ENCODE data around the gene STK4.

Gene STK4

DNA sequence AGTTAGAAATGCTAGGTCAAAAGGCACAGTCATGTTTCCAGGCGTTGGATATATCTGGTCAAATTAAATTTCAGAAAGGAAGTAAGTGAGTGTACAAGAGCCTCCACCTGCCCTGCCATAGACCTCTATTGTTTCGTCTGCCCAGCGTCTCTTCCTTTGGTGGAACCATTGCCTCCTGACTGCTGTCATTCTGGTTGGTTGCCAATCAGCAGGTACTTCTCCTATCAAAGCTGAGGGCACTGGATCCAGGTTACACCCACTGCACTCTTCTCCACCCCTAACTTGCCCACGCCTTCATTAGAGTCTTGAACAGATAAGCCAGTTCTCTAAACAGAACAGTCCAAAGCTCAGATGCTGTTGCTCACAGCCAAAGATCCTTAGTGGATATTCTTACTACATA, 151.3 kb downstream of the STK4 start:
- DNase-seq = no peak

DNA sequence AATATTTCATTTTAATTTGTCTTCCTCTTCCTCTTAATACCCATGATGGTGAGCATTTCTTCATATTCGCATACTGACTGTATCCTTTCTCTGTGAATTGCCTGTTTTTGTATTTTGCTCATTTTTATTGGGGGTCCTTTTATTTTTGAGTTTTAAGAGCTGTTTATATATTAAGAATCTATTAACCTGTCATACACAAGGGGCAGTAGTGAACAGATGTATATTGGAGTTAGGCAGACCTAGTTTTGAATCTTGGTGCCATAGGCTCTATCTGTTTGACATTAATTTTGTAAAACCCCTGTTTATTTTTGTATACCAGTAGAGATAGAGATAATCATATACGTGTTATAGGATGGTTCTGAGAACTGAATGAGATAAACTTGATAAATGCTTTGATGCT, 151.7 kb downstream of the STK4 start:
- no peak for DNase-seq

DNA sequence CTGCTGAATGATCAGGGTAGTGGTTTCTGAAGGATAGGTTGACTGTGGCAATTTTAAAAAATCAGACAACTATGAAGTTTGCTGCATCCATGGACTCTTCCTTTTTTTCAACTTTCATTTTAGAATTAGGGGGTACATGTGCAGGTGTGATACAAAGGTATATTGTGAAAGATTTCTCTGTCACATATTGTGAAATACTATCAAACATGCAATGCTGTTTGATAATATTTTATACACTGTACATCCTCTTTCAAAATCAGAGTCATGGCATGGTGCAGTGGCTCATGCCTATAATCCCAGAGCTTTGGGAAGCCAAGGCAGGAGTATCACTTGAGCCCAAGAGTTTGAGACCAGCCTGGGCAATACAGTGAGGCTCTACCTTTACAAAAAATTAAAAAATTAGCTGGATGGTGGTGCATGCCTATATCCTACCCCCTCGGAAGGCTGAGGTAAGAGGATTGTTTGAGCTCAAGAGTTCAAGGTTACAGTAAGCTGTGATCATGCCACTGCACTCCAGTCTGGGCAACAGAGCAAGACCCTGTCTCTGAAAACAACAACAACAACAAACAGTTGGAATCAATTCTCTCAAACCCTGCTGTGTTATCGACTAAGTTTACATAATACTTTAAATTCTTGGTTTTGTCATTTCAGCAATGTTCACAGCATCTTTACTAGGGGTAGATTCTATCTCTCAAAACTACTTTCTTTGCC, 153.4 kb downstream of the STK4 start:
- no peak for DNase-seq

DNA sequence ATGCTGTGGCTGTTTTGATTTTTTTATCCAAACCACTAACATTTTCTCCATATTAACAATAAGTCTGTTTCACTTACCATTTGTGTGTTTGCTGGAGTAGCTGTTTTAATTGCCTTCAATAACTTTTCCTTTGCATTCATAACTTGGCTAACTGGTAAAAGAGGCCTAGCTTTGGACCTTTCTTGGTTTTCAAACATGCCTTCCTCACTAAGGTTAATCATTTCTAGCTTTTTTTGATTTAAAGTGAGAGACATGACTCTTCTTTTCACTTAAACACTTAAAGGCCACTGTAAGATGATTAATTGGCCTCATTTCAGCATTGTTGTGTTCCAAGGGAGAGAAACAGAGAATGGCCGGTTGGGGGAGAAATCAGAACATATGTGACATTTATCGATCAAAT, 155.1 kb downstream of the STK4 start:
- no peak for DNase-seq

DNA sequence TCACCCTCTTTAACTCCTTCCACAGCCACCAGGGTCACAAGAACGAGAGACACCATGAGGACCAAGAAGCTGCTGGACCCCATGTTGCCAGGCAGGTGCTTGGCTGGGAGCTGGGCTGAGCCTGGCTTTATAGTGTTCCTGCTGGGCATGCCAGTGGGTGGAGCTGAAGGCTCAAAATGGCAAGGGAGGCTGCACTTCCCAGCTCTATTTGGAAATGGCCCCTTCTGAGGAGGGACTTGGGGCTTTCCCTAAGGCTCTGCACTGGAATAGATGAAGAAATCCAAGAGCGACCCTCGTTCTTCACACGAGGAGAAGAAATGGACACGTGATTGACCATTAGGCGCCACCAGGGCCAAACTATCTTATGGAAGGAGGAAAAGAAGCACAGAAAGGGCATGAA, 158.1 kb downstream of the STK4 start, which contains the start of gene WFDC12:
TSS of gene WFDC12 (minus strand) at position 101 of the 400 bp plus-strand sequence. CDS start at position 83, 18 bp downstream.
- DNase-seq = no peak

DNA sequence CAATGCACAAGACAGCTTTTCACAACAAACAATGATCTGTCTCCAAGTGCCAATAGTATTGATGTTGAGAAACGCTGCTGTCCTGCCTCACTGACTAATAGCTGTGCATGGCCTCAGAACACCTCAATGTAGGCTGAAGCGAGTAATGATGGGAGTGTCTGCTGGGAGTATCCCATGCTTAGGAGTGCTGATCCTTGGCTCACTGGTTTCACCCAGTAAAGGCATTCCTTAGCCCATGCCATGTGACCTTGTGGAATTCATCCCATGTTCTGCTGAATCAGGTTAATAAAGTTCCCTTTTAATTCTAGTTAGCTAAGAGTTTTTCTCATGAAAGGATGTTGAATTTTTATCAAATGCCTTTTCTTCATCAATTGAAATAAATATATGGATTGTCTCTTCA, 161.8 kb downstream of the STK4 start:
- no peak for DNase-seq

All from stimulated activated CD4-positive, alpha-beta T cell treated with anti-CD3 and anti-CD28 coated beads, Interleukin-1b, Interleukin-23, amount 100 ng/mL, for 48 hours (primary cell).